Uterus (tissue), 2 donors: ENCODE data around the gene FETUB.
"Not testable (repeated sequence)": the region's sequence is repeated elsewhere in the genome, so short reads cannot be mapped to it uniquely, and the experiment has no call there.

ENCODE experiments used
- CTCF ChIP-seq, 4 experiments: fragments of 200-600 bp in 2 of 4; fragments of 450-650 bp in 2 of 4; sonication (generic) in 2 of 4; IDR thresholded peaks; one replicate each; pipeline ENCODE4 v1.5.1; 2016 to 2019; ENCODE audit warnings: antibody characterized with exemption in 4 of 4, mild to moderate bottlenecking in 2 of 4, moderate library complexity in 1 of 4
- POLR2A ChIP-seq, 2 donors: fragments of 450-650 bp; IDR thresholded peaks; one replicate each; pipeline ENCODE4 v1.6.1; 2016; ENCODE audit warnings: antibody characterized with exemption in 2 of 2, mild to moderate bottlenecking in 1 of 2, moderate library complexity in 1 of 2

- not testable (repeated sequence) for TF ChIP-seq CTCF, POLR2A (IDR thresholded peaks at IDR 0.05)
Measured at GRCh38 chr3:186634207-186634606, 6.0 kb upstream of the FETUB start.
